Measurements from ENCODE around the gene CYB561D2.

Gene CYB561D2

DNA sequence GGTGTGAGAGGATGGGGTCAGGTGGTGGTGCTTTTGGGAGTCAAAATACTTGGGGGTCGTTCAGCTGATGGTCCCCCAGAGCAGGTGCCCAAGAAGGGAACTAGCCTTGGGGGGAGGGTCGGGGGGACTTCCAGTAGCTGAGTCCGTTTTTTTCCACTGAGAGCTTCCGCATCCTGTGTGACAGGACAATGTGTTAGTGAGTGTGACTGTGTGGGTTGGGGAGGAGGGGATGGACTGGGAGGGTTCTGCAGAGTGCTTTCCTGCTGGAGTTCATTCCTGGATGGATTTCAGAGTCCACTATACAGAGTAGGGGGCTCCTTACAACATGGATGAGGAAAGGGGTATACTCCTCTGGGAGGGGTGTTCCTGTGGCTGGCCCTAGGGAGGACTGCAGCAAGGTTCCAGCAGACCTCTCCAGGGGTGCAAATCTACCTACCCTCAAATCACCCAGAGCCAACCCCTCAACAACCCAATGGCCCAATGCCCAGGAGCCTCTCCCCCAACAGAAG is 27.5 kb upstream of the CYB561D2 start:
- in situ Hi-C loops (cut with HindIII; ENCODE audit: low sequenced_read_pairs), result no loop called here

DNA sequence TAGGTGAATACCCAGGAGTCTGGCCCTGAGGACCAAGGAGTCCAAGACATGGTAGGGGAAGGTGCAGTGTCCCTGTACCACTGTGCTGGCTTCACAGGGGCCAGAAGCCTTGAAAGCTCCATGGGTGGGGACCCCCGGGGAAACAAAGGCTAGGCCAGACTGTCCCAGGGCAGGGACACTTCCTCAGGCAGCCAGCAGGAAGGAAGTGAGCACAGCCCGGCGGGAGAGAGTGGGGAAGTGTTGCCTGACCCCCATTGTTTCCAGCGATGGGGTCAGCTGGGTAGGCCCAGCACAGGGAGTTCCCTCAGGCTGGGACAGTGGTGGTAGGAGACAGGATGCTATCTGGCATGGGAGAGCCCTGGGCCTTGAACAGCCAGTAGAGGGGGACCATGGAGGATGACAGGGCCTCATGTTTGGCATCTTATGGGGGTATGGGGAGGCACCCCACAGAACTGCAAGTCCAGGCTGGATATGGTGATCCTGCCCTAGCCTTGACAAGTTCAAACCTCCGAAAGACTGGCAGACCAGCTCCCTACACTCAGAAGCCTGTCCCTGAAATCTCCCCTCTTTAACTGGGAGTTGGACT is 27.0 kb upstream of the CYB561D2 start:
- in situ Hi-C loops (cut with HindIII; ENCODE audit: low sequenced_read_pairs), result no loop called here

DNA sequence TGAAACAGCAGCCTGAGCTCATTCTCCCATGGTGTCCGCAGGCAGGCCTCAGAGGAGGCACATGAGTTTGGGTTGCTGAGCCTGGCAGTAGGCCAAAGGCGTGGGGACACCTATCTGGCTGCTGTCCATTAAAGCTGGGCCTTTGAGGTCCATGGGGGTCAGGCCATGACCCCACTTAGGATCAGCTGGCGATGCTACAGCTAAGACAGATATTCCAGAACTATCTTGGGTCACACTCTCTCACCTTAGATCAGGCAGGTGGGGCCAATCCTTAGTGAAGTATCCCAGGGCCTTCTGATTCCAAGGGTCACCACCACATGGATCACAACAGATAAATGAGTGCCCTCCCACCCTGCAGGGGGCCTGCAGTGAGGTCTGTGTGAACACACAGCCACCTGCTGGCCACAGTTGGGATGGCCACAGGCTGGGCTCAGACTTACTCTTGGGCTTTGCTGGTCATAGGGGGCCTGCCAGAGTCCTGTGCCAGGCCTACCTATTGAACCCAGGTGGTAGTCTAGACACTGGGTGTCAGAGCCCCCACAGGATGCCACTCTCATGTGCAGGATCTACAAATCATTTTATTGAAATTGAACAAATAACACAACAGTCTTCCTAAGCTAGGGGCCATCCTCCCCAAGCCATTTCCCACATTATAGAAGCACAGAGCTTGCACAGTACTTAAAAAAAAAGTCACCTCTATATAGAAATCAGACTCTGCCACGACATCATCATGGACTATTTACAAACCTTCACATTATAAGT is 26.1 kb upstream of the CYB561D2 start:
- in situ Hi-C loops (cut with HindIII; ENCODE audit: low sequenced_read_pairs), result loop anchor here (5.0 kb wide), 2 partner anchors 47 to 82 kb away; partner anchors contain the start of gene LSMEM2

DNA sequence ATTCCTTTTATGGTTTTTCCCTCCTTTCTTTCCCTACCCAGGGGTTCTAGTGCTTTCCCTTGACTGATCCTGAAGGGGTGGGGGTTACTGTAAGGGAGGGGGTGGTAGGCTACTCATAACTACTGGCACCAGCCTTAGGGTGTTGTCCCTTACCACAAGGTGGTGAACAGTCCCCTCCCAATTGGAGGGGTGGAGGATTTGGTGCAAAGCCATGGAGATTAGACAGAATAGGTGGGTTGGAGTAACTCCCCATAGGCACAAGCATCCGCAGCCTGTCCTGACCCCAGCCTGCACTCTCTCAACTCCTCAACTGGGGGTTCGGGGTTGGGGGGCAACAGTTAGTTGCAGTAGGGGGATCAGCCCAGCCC is 25.6 kb upstream of the CYB561D2 start:
- in situ Hi-C loops (cut with HindIII; ENCODE audit: low sequenced_read_pairs), result loop anchor here (5.0 kb wide), 2 partner anchors 48 to 83 kb away; partner anchors contain the start of gene LSMEM2

DNA sequence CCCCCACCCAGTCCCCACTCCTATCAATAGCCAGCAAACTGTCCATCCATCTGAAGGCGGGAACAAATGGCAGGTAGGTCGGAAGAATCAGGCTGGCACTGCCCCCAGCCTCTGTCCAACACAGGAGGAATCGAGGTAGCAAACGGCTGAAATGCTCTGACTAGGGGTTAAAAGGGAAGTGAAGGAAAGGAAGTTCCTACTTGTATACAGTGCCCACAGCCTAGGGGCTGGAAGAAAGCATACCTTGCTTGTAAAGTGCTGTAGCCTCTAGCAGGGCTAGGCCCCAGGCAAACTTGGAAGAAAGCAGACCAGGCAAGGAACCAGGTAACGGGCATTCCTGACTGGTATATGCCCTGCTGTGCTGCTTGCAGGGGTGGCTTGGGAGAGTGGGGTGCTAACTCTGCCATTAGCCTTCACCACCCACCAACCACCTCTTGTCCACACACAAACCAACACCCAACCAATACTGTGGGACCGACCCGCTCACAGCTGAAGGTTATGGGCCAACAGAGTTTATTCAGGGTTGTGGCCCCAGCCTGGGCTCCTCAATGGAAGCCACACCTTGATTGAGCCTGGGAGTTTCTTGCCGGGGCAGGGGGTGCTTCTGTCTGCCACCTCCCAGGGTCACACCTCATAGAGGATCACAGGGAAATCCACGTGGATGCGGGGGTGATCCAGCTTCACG is 25.0 kb upstream of the CYB561D2 start:
- in situ Hi-C loops (cut with HindIII; ENCODE audit: low sequenced_read_pairs), result loop anchor here (5.0 kb wide), 2 partner anchors 48 to 83 kb away; partner anchors contain the start of gene LSMEM2

DNA sequence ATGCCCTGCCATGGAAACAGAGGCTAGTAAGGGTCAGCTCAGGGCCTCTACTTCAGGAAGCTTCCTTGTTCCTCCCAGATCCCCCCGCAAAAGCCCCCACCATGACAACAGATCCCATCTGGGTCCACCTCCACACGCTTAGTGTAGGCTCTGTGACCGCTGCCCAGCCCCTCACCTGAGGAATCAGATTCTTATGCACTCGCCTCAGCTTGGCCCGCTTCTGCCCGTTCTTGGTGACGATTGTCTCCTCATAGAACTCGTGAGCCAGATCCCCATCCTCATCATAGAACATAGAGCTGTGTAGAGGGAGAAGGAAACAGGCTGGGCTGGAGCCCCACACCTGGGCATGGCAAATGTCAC is 24.5 kb upstream of the CYB561D2 start:
- in situ Hi-C loops (cut with HindIII; ENCODE audit: low sequenced_read_pairs), result loop anchor here (5.0 kb wide), 2 partner anchors 49 to 84 kb away; partner anchors contain the start of gene LSMEM2

DNA sequence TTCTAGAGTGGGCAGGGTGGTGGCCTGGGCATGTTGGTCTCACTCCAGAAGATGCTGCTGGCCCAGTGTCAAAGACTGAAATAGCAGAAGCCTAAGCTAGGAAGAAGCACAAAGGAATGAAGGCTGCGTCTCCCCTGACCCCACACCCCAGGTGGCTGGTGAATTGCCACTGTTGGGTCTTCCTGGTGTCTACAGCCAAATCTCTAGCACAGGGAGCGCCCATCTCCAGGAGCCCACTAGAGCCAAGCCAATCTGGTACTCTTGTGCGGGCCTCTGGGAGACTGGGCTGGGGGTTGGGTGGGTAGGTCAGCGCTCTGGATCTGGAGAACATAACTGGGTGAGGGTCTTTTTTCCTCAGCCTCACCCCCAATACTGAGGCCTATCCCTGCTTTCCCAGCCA is 23.5 kb upstream of the CYB561D2 start:
- in situ Hi-C loops (cut with HindIII; ENCODE audit: low sequenced_read_pairs), result loop anchor here (5.0 kb wide), 2 partner anchors 50 to 85 kb away; partner anchors contain the start of gene LSMEM2

DNA sequence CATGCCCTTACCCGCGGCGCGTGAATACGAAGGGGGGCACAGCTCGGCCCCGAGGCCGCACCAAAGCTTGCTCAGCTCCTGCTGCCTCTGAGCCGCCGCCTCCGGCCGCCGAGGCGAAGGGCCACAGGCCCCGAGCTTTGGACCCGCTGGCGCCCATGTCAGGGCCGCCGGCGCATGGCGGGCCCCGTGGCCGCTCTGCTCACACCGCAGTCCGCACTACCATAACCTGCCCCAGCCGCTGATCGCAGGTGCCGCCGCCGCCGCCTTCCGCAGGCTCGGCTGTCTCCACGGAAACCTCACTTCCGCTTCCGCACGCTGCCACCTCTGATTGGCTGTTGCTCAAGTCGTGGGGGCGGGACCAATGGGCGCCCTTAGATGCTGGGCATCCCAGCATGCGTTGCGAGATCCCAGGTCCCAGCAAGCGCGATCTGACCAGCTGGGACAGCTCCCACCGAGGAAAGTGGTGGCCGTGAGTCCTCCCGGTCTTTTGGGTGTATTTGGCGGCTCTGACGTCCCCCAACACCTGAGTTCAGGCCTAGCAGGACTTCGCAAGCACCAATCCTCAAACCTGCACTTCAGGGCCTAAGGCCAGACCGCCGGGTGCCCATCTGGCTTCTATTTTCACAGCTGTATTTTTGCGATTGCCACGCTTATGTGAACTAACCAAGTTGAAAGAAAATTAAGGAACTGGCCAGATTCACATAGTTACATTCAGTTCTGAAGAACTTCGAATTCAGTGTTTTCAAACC is 22.5 kb upstream of the CYB561D2 start, which contains the start of gene TUSC2:
Gene TUSC2, minus strand, starts transcription at position 281 of the 749 bp plus-strand sequence. Its CDS starts 124 bp downstream, at position 157.
- in situ Hi-C loops (cut with HindIII; ENCODE audit: low sequenced_read_pairs), result loop anchor here (5.0 kb wide), 2 partner anchors 51 to 86 kb away; partner anchors contain the start of gene LSMEM2

DNA sequence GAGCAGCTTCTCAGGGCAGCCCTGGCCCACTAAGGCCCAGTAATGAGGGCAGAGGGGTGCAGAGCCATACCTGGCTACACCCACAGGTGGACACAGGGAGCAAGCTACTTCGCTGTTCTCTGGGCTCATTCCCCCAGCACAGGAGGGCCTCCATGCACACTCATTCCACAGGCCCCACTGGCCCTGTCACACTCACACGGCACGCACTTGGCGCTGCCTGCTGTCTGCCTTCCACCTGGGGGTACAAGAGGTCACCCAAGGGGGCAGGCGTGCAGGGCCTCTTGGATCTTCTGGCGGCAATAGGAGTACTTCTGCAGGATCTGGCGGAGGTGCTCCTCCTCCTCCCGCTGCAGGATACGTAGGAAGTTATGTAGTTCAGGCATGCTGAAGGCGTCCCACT is 20.3 kb upstream of the CYB561D2 start:
- in situ Hi-C loops (cut with HindIII; ENCODE audit: low sequenced_read_pairs), result no loop called here

DNA sequence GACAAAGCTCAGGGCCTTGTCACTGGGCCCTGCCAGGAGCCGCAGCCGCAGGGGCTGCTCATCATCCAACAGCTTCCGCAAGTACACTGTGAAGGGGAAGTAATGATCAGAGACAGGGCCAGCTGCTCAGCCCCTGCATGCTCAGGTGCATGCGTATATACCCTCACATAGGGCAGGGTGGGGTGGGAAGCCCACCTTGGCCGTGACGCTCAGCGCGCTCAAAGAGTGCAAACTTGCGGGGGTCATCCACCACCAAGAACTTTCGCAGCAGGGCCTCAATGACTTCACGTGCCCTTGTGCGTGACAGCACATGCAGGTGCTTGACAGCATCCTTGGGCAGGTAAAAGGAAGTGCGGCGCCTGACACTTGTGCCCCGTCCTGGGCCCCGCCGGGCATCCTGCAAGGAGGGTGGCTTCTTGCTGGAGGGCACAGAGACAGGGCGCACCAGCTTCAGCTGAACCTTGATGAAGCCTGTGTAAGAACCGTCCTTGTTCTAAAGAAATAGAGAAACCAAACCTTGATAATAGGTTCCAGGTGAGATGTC is 19.2 kb upstream of the CYB561D2 start:
- in situ Hi-C loops (cut with HindIII; ENCODE audit: low sequenced_read_pairs), result no loop called here

DNA sequence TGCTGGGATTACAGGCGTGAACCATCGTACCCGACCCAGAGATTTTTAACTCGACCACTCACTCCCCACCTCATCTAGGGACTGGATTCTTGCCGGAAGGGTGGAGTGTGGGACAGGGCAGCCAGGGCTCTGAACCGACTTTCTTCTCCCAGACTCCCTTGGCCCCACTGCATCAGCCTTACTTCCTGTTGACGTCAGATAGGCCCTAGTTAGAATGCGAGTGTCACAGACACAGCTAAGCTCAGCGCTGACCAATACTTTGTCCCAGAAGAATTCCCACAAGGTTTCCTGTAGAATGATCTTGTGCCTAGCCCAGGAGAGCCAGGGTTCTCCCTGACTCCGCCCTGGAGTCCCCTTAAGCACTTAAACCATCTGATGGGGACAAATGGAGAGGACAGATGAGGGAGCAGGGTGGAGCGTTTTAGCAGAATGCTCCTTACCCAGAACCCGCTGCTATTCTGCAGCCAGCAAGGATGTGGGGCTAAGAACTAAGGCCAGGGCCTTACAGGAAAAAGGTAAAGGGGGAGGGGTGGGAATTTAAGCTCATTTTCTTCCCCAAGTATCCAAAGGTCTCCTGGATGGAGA is 16.8 kb upstream of the CYB561D2 start:
- in situ Hi-C loops (cut with HindIII; ENCODE audit: low sequenced_read_pairs), result no loop called here

DNA sequence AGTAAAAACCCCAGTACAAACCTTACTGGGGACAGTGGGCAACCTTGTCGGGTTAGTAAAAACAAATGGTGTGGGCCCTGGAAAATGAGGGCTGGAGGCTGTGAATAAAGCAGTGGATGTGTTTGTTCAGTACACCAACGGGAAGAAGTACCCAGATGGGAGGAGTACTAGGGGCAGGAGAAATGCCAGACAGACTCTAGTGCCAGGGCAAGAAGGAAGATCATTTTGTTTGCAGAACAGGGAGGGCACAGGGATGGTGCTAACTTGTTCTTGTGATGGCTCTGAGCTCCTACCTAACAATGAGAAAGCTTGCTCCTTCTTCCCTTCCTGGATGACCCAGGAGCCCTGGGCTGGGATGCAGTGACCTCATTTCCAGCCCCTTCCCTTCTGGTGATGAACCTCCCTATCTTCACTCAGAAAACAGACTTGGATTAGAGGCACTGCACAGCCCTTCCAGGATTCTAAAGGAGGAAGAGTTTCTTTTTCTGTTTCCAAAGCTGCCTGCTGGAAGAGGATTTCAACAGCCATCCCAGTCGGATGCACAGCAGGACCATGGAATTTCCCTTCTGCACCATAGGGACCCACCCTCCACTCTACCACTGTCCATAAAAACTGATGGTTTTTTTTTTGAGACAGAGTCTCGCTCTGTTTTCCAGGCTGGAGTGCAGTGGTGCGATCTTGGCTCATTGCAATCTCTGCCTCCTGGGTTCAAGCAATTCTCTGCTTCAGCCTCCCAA is 16.2 kb upstream of the CYB561D2 start:
- in situ Hi-C loops (cut with HindIII; ENCODE audit: low sequenced_read_pairs), result no loop called here

DNA sequence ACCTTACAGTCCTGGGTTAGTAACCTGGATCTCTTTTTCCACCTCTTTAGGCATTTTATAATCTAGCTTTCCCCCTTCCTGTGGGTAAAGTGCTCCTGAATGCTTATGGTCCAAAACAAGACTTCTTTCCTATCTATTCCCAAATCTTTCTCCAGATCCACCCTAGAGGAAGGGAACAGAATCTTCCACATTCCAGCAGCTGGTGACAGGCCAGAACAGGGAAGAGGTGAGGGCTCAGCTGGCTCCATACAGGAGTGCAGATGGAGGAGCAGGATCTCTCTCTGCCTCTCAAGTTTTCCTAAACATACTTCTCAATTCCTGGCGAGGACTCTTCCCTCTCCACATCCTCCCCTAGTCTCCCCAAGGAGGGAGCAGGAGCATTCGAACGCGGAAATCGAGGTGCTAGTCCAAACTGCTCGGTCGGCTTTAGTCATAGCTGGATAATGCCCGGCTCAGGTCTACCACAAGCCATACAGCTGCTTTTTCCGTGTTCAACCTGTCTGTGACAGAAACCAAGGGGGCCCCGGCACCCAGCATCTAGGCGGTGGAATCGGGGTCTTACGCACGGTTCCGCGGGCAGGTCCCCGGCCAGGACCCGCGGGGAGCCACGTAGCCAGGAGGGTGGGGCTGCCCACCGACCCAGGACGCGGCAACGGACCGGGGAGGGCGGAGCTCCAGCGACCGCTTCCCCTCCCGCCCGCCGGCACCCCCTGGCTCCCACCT is 14.0 kb upstream of the CYB561D2 start:
- in situ Hi-C loops (cut with HindIII; ENCODE audit: low sequenced_read_pairs), result no loop called here

DNA sequence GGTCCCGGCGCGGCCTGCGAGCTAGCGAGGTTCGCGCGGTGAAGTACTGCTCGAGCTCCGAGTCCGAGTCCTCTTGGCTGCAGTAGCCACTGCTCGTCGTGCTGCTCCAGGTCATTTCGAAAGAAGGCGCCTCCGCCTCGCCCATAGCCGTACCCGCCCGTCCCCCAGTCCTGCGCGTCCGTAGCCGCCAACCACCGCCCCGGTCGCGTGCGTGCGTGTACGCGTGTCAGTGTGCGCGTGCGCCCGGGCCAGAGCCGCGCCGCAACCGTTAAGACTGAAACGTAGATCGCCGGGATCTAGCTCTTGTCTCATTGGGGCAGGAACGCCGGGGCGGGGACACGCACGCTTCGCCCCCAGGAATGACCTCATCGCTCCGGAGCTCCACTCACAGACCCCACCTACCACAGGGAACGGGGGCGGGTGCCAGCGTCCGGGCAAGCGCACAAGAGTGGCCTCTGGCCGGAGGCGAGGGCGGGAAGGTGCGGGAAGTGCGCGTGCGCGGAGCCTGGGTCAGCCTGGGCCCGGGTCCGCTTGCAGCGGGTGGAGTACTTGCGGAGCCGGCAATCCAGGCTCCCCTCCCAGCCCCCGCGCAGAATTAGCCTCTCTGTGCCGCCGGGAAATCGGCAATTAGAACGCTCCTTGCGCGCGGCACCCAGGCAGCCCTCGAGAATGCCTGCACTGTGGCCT is 13.3 kb upstream of the CYB561D2 start:
- in situ Hi-C loops (cut with HindIII; ENCODE audit: low sequenced_read_pairs), result no loop called here

DNA sequence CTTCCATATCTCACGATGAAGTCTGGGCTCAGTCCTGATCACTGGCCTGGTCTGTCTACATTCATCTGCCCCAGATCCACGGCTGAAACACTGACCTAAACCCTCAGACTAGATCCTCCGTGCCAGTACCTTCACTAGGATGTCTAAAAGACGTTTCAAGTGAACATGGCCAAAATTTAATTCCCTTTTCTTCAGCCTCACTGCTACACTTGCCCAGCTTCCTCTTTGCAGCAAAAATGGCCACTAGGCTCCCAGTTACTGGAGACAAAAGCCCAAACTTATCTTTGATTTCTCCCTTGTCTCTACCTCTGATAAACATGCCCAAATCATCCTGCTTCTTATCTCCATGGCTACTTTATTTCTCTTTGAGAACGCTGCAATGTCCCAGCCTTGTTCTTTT is 11.7 kb upstream of the CYB561D2 start:
- in situ Hi-C loops (cut with HindIII; ENCODE audit: low sequenced_read_pairs), result no loop called here

DNA sequence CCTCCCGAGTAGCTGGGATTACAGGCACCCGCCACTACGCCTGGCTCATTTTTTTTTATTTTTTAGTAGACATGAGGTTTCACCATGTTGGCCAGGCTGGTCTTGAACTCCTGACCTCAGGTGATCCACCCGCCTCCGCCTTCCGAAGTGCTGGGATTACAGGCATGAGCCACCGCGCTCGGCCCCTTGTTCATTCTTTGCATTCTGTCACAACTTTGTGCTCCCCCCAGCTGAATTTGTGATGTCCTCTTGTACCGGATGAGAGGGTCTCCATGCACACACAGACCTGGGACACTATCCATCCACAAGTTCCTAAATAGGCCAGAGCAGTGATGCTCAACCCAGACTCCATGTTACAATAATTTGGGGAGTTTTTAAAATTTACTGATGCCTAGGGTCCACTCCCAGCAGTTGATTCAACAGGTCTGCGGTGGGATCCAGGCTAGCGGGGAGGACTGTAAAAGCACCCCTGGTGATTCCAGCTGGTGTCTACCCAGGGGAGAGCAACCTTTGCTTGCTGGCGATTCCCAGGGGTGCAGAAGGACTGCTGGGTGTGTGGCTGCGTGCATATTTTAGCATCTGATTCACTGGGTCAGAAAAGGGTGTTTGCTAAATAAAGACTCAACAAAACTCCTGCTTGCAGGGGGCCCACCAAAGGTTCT is 11.0 kb upstream of the CYB561D2 start:
- in situ Hi-C loops (cut with HindIII; ENCODE audit: low sequenced_read_pairs), result no loop called here

DNA sequence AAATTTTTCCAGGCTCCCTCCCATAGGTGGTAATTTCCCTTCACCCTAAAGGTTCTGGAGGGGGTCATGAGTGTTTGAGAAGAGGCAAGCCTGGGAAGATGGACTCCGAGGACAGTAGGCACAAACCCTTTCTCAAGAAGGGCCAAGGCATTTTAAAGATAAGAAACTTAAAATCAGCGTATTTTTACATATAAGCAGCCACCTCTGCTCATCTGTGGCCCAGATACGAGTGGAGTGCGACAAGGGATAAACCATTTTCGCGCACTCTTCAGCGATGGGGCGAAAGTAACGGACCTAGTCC is 10.6 kb upstream of the CYB561D2 start:
- in situ Hi-C loops (cut with HindIII; ENCODE audit: low sequenced_read_pairs), result no loop called here
